Fibroblast of the conjunctiva (primary cell): ENCODE results near the gene TSPAN5.
A peak's percentile ranks its signal among the peaks of the same experiment; 100 is the strongest.

ENCODE experiments used
- DNase-seq: peaks from one replicate; pipeline ENCODE4 v3.0.0-alpha.2; 2010; ENCODE audit warnings: low read depth

Gene TSPAN5

GRCh38 chr4:98673288-98673644 is 14.9 kb upstream of the TSPAN5 start:
- DNase-seq: no peak

- no peak for DNase-seq
Measured at GRCh38 chr4:98672583-98673287, 14.3 kb upstream of the TSPAN5 start.

- no peak for DNase-seq
Measured at GRCh38 chr4:98671131-98671530, 12.7 kb upstream of the TSPAN5 start.

GRCh38 chr4:98670186-98670585 is 11.8 kb upstream of the TSPAN5 start:
- DNase-seq: no peak

GRCh38 chr4:98669577-98669976 is 11.2 kb upstream of the TSPAN5 start:
- DNase-seq: no peak

GRCh38 chr4:98664959-98665358 is 6.5 kb upstream of the TSPAN5 start:
- no peak for DNase-seq

GRCh38 chr4:98663226-98664006 is 5.0 kb upstream of the TSPAN5 start:
- DNase-seq: no peak

GRCh38 chr4:98662626-98663225 is 4.3 kb upstream of the TSPAN5 start:
- no peak for DNase-seq

- DNase-seq: no peak
Measured at GRCh38 chr4:98662055-98662453, 3.6 kb upstream of the TSPAN5 start.

- no peak for DNase-seq
Measured at GRCh38 chr4:98661371-98662054, 3.1 kb upstream of the TSPAN5 start.

- DNase-seq: no peak
Measured at GRCh38 chr4:98659741-98660462, 1.5 kb upstream of the TSPAN5 start.

- DNase-seq: no peak
Measured at GRCh38 chr4:98659106-98659592, 738 bp upstream of the TSPAN5 start.

- DNase-seq: peak; percentile 73
Measured at GRCh38 chr4:98657531-98658286, 702 bp downstream of the TSPAN5 start.

GRCh38 chr4:98656886-98657285 is 1.5 kb downstream of the TSPAN5 start:
- no peak for DNase-seq

GRCh38 chr4:98656443-98656842 is 2.0 kb downstream of the TSPAN5 start:
- no peak for DNase-seq

- peak; percentile 91 for DNase-seq
Measured at GRCh38 chr4:98653890-98654867, 4.2 kb downstream of the TSPAN5 start.

GRCh38 chr4:98652996-98653395 is 5.4 kb downstream of the TSPAN5 start:
- DNase-seq: peak; percentile 53

GRCh38 chr4:98648602-98649001 is 9.8 kb downstream of the TSPAN5 start:
- no peak for DNase-seq

- no peak for DNase-seq
Measured at GRCh38 chr4:98646422-98646821, 12.0 kb downstream of the TSPAN5 start.

GRCh38 chr4:98645527-98645926 is 12.9 kb downstream of the TSPAN5 start:
- DNase-seq: no peak
